22Rv1 (cell line): ENCODE data around the gene COL5A1.

Experiments used
- ZFX ChIP-seq: fragments of 450-650 bp; IDR thresholded peaks from 2 replicates; pipeline ENCODE4 v1.6.1; 2017; ENCODE audit warnings: antibody characterized with exemption, borderline replicate concordance
- TF ChIP-seq, protein P1 (sequence below): fragments of 450-650 bp; IDR thresholded peaks from 2 replicates; pipeline ENCODE4 v1.5.1; 2017; ENCODE audit warnings: mild to moderate bottlenecking

DNA sequence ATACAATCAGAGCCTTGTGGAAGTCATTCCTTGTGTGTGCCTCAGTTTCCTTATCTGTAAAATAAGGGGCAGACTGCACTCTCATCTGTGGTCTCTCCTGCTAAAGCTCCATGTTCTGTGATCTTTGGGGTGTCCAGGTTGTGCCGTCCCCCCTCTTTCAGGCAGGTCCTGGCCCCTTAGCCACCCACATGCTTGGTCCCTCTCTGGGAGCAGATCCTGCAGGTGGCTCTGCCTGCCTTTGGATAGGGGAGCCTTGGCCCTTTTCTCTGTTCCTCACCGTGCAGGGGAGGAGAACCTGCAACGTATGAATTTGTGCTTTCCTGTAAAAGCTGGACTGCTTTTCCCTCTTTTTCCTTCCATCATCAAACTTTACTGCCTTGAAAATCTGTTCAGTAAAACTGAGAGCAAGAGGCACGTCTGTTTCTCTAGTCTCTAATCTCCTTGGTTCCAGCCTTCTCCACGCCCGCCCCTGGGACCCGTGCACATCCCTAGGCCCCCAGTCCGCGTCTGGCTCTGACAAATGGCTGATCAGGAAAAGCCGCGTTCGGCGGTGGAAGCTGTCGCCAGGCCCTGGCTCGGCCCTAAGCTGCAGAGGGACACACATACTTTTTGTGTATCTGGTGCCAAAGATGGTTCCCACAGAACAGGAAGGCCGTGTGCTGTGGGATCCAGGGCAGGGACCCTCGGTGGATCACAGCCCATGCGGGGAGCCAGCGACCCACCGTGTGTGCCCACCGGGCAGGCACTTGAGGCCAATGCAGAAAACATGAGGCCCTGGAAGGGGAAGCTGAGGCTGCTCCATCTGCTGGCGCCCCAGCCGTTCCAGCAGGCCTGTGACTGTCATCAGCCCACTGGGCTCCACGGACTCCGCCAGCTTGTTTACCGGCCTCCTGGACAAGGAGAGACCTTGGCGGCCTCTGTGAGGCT is 43.4 kb upstream of the COL5A1 start:
- TF ChIP-seq, protein P1, sequence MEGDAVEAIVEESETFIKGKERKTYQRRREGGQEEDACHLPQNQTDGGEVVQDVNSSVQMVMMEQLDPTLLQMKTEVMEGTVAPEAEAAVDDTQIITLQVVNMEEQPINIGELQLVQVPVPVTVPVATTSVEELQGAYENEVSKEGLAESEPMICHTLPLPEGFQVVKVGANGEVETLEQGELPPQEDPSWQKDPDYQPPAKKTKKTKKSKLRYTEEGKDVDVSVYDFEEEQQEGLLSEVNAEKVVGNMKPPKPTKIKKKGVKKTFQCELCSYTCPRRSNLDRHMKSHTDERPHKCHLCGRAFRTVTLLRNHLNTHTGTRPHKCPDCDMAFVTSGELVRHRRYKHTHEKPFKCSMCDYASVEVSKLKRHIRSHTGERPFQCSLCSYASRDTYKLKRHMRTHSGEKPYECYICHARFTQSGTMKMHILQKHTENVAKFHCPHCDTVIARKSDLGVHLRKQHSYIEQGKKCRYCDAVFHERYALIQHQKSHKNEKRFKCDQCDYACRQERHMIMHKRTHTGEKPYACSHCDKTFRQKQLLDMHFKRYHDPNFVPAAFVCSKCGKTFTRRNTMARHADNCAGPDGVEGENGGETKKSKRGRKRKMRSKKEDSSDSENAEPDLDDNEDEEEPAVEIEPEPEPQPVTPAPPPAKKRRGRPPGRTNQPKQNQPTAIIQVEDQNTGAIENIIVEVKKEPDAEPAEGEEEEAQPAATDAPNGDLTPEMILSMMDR: no peak
- TF ChIP-seq ZFX: no peak
